Measurements from ENCODE around the gene EYS.

DNA sequence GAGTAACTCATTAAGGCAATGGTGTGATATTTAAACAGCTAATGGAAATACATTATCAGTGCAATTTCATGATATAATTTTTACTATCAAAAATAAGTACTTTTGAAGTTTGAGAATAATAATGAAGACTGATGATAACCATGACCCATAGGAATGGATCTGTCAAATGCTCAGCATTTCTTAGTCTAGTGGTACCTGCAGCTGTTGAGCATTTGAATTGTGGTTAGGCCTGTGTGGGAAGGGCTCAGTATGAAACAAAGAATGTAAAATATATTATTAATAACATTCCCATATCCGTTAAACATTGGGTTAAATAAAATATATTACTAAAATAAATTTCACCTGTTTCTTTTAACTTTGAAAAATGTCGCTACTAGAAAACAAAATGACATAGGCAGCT is 1898.5 kb downstream of the EYS start:
- TF ChIP-seq, protein P1, sequence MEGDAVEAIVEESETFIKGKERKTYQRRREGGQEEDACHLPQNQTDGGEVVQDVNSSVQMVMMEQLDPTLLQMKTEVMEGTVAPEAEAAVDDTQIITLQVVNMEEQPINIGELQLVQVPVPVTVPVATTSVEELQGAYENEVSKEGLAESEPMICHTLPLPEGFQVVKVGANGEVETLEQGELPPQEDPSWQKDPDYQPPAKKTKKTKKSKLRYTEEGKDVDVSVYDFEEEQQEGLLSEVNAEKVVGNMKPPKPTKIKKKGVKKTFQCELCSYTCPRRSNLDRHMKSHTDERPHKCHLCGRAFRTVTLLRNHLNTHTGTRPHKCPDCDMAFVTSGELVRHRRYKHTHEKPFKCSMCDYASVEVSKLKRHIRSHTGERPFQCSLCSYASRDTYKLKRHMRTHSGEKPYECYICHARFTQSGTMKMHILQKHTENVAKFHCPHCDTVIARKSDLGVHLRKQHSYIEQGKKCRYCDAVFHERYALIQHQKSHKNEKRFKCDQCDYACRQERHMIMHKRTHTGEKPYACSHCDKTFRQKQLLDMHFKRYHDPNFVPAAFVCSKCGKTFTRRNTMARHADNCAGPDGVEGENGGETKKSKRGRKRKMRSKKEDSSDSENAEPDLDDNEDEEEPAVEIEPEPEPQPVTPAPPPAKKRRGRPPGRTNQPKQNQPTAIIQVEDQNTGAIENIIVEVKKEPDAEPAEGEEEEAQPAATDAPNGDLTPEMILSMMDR (IDR thresholded peaks at IDR 0.05): no peak
- TF ChIP-seq POLR2A (IDR thresholded peaks at IDR 0.05) (no peak), POLR2AphosphoS5 (IDR thresholded peaks at IDR 0.05) (no peak), EP300 (IDR thresholded peaks at IDR 0.05) (no peak)

Data from gastroesophageal sphincter (tissue), 3 donors.